Amniotic stem cell (primary cell): Measurements from ENCODE around the gene PNPLA4.

Source experiments
- DNase-seq: peaks from one replicate; lab custom pipeline; 2025; lab: John Stamatoyannopoulos, UW

PNPLA4 gene

DNA sequence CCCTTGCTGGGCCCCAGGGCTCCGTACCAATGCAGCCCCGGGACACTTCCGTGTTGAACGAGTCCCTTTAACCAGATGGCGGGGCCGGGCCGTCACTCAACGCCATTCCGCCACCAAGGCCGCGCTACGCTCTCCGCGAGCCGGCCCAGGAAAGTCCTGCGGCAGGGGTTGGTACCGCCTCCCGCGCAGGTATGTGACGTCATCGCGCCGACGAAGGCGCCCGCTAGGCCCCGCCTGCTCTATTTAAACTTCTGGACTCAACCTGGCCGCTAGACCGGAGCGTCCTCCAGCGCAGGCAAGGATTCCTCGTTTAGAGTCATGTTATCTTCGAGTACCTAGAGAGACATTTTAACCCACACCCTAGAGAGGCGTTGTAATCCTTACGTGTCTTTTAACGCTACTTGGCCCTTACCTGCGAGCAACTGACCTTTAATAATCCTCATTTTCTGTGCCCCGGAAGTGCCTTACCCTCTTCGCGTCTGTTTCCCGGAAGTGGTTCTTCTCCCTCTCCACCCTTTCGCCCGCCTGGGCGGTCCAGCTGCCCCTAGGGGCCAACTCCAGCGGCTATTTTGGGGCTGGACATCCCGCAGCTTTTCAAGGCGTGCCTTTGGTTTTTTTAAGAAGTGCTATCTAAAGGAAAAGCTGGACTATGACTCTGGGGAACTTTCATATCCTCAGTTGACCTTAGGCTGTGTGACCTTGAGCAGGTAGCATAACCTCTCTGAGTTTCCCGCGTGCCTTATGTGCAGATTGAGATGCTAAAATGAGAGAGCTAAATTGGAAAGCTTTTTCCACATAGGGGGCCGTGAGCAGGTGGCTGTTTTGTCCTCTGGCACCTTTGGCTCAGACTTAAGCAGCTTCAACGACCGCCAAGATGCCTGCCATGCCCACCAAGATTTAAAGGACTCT, at the start of gene PNPLA4:
TSS of gene PNPLA4 (minus strand) at position 155 of the 909 bp plus-strand sequence. CDS start 1,294 bp downstream, outside the sequence.
- DNase-seq, result peak; percentile 2

GRCh38 chrX:7972586-7972985, 45.4 kb upstream of the PNPLA4 start:
- DNase-seq, result no peak

DNA sequence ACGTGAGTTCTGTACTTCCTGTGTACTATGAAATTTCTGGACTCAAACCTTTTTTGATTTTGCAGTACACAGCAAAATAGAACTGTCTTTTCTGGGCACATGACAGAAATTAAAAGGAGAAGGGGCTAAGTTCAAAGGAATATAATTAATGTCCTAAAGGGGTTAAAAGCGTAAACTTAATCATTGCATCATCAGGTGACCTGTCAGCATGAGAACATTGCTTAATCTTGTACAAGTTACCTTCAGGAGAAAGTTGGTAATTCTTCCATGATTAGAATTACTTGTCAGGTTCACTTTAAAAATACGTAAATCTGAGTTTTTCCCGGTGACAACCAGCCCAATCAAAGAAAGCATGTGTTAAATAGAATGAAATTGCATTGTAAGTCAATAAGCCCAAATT, 43.2 kb upstream of the PNPLA4 start:
- DNase-seq, result no peak

DNA sequence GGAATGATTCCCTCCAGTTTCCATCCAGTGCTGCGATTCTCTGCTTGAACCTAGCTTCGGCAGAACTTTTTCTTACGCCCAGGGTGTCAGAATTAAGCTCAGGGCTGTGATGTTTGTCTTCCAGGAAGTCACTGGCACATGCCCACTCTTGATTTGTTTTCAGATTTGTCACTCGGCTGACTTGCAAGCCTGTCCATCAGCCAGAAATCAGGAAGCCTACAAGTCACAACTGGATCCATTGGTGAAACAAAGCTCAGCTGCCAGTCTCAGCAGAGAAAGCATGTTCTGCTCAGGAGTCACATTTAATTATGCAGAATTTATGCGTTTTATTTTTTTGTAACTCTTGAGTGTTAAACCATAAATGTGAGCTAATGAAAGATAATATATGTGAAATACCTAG, 38.2 kb upstream of the PNPLA4 start:
- DNase-seq, result no peak

DNA sequence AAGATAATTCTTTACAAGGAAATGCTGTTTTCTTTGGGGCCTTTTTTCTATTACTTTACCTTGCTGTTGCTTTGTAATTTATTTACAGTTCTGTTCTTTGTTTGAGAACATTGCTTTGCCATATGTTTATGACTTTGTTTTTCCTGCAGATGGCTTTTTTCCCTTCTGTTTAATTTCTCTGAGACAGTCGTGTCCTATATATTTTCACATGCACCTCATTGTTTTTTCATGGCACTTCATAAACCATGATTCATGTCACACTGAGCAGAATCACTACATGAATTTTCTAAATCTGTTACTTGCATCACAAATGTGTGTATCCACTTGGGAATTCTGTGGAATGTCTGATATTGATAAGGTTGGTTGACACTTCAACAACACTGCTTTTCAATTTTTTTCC, 33.0 kb upstream of the PNPLA4 start:
- DNase-seq, result no peak

- DNase-seq, result no peak
These were observed 26.2 kb upstream of the PNPLA4 start for GRCh38 chrX:7953446-7953845.

DNA sequence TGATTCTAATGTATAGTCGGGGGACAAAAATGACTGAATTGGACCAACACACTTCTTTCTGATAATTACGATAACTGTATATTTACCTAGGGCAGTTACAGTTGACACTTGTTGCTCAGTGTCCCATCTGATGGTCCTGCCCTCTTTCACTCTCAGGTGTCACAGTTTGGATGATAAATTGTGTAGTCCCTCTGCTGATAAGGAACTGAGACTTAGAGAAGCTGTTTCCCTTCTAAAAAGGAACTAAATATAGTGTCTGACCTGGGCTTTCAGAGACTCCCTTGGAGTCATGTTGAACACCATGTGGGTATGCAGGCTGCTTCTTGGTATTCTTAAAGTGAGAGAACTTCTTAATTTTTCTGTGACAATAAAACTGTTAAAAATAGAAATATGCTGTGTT, 23.7 kb upstream of the PNPLA4 start:
- DNase-seq, result no peak

GRCh38 chrX:7948483-7948882, 21.3 kb upstream of the PNPLA4 start:
- no peak for DNase-seq

DNA sequence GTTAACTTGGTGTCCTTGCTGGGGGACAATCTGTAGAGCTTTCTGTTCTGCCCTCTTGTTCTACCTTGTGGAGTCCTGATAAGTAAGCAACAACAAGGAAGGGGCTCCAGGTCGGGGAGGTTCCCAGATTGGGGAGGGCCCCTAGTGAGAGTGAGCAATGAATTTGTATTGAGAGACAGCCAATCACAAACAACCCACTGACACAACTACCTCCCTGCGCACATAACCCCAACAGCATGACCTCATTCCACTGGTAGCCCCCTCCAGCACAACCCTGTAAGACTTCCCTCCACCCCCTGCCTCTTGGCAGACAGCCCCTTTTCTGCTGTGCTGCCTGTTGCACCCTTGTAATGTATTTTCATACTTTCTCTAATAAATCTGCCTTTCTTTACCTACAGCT, 19.7 kb upstream of the PNPLA4 start:
- no peak for DNase-seq

- no peak for DNase-seq
These were observed 16.5 kb upstream of the PNPLA4 start for GRCh38 chrX:7943600-7944245.

- DNase-seq, result no peak
These were observed 14.3 kb upstream of the PNPLA4 start for GRCh38 chrX:7941390-7942042.

- DNase-seq, result no peak
These were observed 6.8 kb upstream of the PNPLA4 start for GRCh38 chrX:7934026-7934425.

DNA sequence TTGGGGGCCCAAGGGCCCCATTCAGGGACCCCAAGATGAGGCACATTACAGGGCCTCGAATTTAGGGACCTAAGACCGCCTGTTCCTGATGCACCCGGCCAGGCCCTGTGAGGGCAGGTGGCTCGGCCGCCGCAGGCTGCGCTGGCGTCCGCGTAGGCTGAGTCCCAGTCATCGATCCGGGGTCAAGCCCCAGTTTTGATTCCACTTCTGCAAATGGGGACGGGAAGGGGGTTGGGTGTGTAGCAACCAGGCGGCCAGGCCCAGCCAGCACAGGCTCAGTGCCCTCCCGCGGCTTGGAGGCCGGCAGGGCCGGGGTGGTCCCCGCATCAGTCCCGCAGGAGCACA, 327 bp downstream of the PNPLA4 start:
- no peak for DNase-seq

DNA sequence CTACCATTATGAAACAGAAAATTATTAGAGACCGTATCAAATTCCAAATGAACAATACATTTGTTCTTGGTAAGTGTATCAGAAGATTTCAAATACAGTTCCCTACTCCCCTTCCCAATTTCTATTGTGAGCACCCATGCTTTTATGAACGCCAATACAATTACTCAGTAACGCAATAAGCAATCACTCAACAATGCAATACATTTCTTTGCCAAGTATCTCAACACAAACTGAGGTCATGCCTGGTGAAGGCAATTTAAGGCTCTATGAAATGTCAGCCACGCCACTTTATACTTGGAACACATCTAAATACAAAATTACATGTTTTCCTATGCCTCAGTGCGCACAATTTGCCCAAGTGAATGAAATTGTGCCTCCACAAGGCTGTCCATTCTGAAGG, 712 bp downstream of the PNPLA4 start:
- DNase-seq, result no peak

- DNase-seq, result peak; percentile 5
These were observed 1.2 kb downstream of the PNPLA4 start for GRCh38 chrX:7925867-7926472.

DNA sequence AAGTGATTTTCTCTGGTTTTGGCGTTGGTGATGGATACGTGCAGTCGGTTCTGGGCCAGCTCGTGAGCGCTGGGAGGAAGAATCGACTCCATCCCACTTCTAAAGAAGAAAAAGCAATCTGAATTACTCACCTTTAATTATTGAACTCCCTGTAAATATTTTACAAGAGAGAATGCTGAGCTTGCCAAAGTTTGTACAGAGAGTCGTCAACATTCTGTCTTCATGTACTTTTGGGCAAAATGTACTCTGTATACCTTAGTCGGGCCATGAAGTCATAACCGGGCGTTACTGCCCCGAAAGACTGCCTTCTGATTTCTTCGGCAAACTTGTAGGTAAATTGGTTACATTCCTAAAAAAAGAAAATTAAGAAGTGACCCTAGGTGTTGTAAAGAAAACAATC, 5.5 kb downstream of the PNPLA4 start:
- DNase-seq, result no peak

- no peak for DNase-seq
These were observed 18.4 kb downstream of the PNPLA4 start for GRCh38 chrX:7908821-7909220.

GRCh38 chrX:7904562-7904961, 22.7 kb downstream of the PNPLA4 start:
- DNase-seq, result no peak

- no peak for DNase-seq
These were observed 35.3 kb downstream of the PNPLA4 start for GRCh38 chrX:7891928-7892327.

DNA sequence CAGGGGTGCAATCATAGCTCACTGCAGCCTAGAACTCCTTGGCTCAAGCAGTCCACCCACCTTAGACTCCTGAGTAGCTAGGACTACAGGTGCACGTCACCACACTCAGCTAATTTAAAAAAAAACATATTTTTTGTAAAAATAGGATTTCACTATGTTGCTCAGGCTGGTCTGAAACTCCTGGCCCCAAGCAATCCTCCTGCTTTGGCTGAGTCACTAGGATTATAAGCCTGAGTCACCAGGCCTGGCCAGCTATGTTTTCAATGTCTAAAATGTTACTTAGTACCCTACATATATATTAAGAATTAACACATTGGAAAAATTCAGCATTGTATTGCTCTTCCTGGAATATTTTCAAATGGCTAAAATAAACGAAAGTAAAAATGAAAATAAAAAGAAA, 37.5 kb downstream of the PNPLA4 start:
- DNase-seq, result peak; percentile 6

DNA sequence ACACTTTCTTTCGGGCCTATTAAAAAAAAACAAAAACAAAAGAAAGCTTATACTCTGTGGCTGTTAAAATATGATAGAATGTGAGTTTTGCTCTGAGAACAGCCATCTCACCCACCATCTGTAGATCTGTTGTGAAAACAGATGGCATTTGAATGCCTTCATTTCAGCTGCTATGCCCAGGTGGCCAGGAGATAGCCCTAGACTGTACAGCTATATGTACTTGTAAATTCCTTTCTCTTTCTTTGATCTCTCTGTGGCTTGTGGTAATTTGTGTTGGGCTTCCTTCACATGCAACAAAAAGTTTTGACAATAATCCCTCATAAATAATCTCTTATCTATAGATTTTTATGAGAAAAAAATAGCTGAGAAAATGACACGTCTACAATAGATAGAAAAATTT, 38.1 kb downstream of the PNPLA4 start:
- no peak for DNase-seq

- no peak for DNase-seq
These were observed 50.3 kb downstream of the PNPLA4 start for GRCh38 chrX:7876957-7877356.

DNA sequence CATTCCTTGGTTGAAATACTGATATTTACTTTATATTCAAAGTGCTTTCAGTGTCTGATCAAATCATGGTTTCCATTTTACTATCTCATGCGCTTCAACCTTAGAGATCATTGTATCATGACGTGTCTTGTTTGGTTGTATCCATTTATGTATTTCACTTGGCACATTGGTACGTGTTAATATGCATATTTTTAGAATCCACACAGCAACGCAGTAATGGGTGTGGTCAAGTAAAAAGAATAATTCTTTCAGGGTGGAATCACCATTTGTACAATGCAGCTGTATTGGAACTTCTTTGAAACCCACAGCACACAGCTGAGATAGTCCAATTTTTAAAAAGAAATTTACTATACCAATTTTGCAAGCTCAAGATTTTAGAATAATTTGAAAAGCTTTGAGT, 55.2 kb downstream of the PNPLA4 start:
- DNase-seq, result no peak
